ENCODE results near the gene C1orf185. TPM values are rescaled to one million over a fixed set of nuclear protein-coding genes. Genes with fewer than 3 reads are reported as not detected.

Gene C1orf185
- total RNA-seq, 1 donor from 2014 or later = not detected

Small RNA genes lying within 50 kb of the gene (small RNA-seq; reads per million reads assigned to genes)
- gene MIR4421 (ENCODE audit: low replicate concordance) (not detected), gene MIR6500 (ENCODE audit: low replicate concordance) (not detected), gene RF00019 (ENCODE audit: low replicate concordance) (not detected)

Other genes starting within 250 kb of the C1orf185 start
- 44.6 TPM for gene FAF1, start 142.0 kb upstream of the C1orf185 start, total RNA-seq
- gene CDKN2C, start 132.0 kb upstream of the C1orf185 start, total RNA-seq = 18.1 TPM
- gene RNF11, start 134.0 kb downstream of the C1orf185 start, total RNA-seq = 85.1 TPM
- 4.9 TPM for gene TTC39A, start 228.3 kb downstream of the C1orf185 start, total RNA-seq